ENCODE results near the gene CCIN.
"Not testable (repeated sequence)": the region's sequence is repeated elsewhere in the genome, so short reads cannot be mapped to it uniquely, and the experiment has no call there.

CCIN gene

DNA sequence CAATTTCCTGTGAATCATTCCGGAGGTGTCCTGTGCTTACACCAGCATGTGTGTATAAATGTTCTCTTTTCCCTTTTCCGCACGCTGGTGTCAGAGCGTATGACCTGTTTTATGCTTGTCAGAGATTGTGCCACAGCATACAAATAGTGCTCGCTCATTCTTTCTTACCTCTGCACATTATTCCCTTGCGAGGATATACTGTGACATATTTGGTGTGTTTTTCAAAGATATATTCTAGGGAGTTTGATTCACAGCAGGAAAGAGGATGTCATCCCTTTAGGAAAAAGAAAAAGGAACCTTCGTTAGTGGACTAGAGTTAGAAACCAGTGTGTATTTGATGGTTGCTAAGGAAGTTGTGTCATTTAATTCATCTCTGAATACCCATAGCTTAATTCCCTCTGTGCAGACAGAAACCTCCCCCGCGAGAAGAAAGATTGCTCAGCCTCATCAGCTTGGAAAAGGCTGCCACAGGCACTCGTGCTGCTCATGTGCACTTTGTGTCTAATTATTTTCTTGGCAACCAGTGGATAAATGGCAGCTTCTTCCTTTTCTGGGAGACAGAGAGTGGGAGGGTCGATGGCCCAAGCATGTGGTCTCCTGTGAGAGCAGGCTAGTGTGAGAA is 14.7 kb upstream of the CCIN start:
- no peak for DNase-seq (ENCODE audit: low read depth, low spot score)

GRCh38 chr9:36156116-36156515 is 13.1 kb upstream of the CCIN start:
- no peak overlapping the region for H3K4me3 ChIP-seq (ENCODE audit: low read length)
- DNase-seq (ENCODE audit: low read depth, low spot score): no peak

More for the DNA sequence above, 14.7 kb upstream of the CCIN start:
- no peak overlapping the region for H3K4me3 ChIP-seq (ENCODE audit: low read length)

DNA sequence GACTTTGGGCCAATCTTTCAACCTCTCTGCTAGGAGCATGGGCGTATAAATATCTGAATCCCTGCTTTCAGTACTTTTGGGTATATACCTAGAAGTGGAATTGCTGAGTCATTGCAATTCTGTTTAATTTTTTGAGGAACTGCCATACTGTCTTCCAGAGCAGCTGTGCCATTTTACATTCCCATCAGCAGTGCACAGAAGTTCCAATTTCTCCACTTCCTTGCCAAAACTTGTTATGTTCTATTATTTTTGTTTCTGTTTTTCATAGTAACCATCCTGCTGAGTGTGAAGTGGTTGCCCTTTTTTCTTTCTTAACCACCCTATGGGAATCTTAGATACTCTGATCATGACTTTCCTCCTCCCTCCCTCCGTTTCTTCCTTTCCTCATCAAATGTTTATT is 11.1 kb upstream of the CCIN start:
- DNase-seq (ENCODE audit: low read depth, low spot score): no peak
- H3K4me3 ChIP-seq (ENCODE audit: low read length): no peak overlapping the region

DNA sequence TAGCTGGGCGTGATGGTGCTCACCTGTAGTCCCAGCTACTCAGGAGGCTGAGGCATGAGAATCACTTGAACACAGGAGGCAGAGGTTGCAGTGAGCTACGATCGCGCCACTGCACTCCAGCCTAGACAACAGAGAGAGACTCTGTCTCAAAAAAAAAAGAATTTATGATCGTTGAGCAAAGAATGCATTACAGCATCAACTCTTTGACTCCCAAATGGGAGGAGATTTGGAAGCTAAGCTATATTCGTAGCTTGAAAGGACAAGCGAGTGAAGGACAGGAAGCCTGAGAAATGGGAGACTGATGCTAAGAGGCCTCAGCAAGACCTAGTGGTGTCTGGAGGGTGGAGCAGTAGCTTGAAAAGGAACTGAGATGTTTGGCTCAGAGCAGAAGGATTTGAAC is 10.3 kb upstream of the CCIN start:
- no peak for DNase-seq (ENCODE audit: low read depth, low spot score)
- H3K4me3 ChIP-seq (ENCODE audit: low read length): no peak overlapping the region

DNA sequence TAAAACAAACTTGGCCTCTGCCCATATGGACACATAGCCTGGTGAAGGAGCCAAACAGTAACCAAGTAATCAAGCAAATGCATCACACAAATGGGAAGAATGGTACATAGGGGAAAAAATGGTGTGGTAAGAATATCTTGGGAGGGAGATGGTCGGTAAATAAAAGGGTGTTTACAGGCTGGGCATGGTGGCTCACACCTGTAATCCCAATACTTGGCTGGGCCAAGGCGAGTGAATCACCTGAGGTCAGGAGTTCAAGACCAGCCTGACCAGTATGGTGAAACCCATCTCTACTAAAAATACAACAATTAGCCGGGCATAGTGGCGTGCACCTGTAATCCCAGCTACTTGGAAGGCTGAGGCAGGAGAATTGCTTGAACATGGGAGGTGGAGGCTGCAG is 9.7 kb upstream of the CCIN start:
- H3K4me3 ChIP-seq (ENCODE audit: low read length): not testable (repeated sequence)

GRCh38 chr9:36160126-36160525 is 9.1 kb upstream of the CCIN start:
- DNase-seq (ENCODE audit: low read depth, low spot score); H3K4me3 ChIP-seq (ENCODE audit: low read length): not testable (repeated sequence)

More for the DNA sequence above, 9.7 kb upstream of the CCIN start:
- not testable (repeated sequence) for DNase-seq (ENCODE audit: low read depth, low spot score)

GRCh38 chr9:36161187-36161586 is 8.0 kb upstream of the CCIN start:
- H3K4me3 ChIP-seq (ENCODE audit: low read length): no peak overlapping the region
- no peak for DNase-seq (ENCODE audit: low read depth, low spot score)

DNA sequence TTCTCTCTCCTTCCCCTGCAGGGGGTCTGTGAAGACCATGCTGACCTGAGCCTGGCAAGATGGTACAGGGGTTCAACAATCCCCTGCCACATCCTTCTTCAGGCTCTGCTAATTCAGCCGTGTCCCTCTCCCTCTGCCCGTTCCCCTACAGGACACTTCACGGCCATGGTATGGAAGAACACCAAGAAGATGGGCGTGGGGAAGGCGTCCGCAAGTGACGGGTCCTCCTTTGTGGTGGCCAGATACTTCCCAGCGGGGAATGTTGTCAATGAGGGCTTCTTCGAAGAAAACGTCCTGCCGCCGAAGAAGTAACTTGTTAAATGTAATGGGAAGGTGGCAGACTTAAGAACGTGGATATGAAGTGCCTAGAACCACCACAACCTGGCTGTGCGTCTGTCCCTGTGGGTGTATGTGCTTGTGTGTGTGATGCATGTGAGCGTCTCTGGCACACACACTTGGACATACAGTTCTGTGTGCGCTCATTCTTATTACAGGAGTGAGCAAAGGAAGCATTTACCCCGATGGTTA is 6.9 kb upstream of the CCIN start:
- H3K4me3 ChIP-seq (ENCODE audit: low read length): no peak overlapping the region
- no peak for DNase-seq (ENCODE audit: low read depth, low spot score)

DNA sequence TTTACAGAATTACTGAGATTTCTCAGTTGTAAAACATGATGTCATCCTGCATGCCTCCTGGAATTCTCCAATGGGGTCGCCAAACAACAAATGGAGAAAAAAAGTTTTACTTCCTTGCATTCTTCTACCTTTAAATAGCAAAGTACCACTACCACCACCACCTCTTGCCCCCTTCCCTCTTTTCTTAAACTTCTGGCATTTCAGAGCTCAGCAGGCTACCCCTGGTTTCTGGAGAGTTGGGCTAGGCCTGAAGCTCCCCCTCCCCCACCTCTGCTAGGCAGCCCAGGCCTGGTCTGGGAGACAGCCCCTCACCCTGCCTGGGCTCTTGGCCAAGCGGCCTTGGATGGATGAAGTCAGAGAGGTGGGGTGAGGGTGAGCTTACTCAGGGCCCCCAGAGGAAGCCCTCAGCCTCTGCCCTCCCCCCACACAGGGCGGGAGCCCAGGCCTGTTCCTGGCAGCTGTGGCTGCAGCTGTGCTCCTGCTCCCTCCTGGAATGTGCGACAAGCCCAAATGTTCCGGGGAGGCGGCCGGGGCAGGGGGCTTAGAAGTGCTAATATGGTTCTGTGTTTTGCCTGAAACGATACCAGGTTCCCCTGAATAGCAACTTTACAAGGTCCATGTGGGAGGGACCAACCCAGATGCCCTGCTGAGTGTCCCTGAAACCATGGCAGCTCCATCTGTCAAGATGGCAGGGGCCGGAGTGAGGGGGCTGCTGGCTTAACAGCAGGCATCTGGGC is 6.0 kb upstream of the CCIN start:
- no peak overlapping the region for H3K4me3 ChIP-seq (ENCODE audit: low read length)
- no peak for DNase-seq (ENCODE audit: low read depth, low spot score)

DNA sequence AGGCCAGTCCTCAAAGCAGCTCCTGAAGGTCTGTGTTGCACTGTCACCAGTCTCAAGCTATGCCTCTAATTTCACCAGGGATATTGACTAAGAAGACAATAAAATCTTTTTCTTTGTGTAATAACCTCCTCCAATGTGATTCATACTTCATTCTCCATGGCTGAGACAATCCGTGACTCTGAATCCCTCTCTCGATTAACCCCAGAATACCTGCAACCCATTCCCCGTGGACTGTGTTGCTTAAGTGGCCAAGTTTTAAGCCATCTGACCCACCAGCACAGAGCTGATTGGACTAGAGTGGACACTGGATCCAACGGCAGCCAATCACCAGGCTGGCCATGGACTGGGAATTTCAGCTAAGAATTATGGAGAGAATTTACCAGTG is 5.4 kb upstream of the CCIN start:
- no peak for DNase-seq (ENCODE audit: low read depth, low spot score)
- no peak overlapping the region for H3K4me3 ChIP-seq (ENCODE audit: low read length)

GRCh38 chr9:36164372-36164771 is 4.8 kb upstream of the CCIN start:
- DNase-seq (ENCODE audit: low read depth, low spot score): no peak
- no peak overlapping the region for H3K4me3 ChIP-seq (ENCODE audit: low read length)

- no peak overlapping the region for H3K4me3 ChIP-seq (ENCODE audit: low read length)
- DNase-seq (ENCODE audit: low read depth, low spot score): no peak
These were observed 4.2 kb upstream of the CCIN start for GRCh38 chr9:36164989-36165388.

- no peak overlapping the region for H3K4me3 ChIP-seq (ENCODE audit: low read length)
- no peak for DNase-seq (ENCODE audit: low read depth, low spot score)
These were observed 3.4 kb upstream of the CCIN start for GRCh38 chr9:36165826-36166167.

- DNase-seq (ENCODE audit: low read depth, low spot score): peak; percentile 35
These were observed 2.8 kb upstream of the CCIN start for GRCh38 chr9:36166168-36166927.

GRCh38 chr9:36169708-36170107 is 520 bp downstream of the CCIN start:
- no peak overlapping the region for H3K4me3 ChIP-seq (ENCODE audit: low read length)
- DNase-seq (ENCODE audit: low read depth, low spot score): no peak

More at GRCh38 chr9:36166168-36166927, 2.8 kb upstream of the CCIN start:
- peak overlapping the region; percentile 53 for H3K4me3 ChIP-seq (ENCODE audit: low read length)

- no peak for DNase-seq (ENCODE audit: low read depth, low spot score)
- H3K4me3 ChIP-seq (ENCODE audit: low read length): no peak overlapping the region
These were observed 1.3 kb downstream of the CCIN start for GRCh38 chr9:36170531-36170930.

- no peak for DNase-seq (ENCODE audit: low read depth, low spot score)
- no peak overlapping the region for H3K4me3 ChIP-seq (ENCODE audit: low read length)
These were observed 4.7 kb downstream of the CCIN start for GRCh38 chr9:36173861-36174260.

GRCh38 chr9:36174271-36174670 is 5.1 kb downstream of the CCIN start:
- H3K4me3 ChIP-seq (ENCODE audit: low read length): no peak overlapping the region
- DNase-seq (ENCODE audit: low read depth, low spot score): no peak

DNA sequence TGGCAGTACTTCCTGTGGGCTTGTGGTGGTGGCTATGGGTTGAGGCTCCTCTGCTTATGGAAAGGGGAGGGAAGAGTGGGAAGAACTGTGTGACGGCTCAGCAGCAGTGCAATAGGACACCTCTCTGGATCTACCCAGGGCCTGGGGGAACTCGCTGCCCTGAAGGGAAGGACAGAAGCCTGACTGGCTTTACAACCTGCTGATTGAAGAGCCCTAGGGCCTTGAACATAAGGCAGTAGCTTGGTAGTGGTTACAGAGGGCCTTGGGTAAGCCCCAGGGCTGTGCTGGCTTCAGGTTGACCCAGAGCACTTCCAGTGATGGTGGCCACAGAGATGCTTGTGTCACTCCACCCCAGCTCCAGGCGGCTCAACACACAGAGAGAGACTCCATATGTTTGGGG is 5.5 kb downstream of the CCIN start:
- no peak overlapping the region for H3K4me3 ChIP-seq (ENCODE audit: low read length)
- no peak for DNase-seq (ENCODE audit: low read depth, low spot score)

DNA sequence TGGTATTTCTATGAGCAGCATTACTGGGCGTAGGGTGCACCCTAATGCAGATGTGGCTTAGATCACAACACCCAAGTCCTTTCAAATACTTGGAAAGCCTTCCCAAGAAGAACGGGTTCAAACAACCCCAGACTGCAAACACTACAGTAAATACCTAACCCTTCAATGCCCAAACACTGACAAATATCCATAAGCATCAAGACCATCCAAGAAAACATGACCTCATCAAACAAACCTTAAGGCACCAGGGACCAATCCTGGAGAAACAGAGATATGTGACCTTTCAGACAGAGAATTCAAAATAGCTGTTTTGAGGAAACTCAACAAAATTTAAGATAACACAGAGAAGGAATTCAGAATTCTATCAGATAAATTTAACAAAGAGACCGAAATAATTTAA is 6.0 kb downstream of the CCIN start:
- H3K4me3 ChIP-seq (ENCODE audit: low read length); DNase-seq (ENCODE audit: low read depth, low spot score): not testable (repeated sequence)

Data from Jurkat, Clone E6-1 (cell line).